ENCODE results near the gene GPX3.

DNA sequence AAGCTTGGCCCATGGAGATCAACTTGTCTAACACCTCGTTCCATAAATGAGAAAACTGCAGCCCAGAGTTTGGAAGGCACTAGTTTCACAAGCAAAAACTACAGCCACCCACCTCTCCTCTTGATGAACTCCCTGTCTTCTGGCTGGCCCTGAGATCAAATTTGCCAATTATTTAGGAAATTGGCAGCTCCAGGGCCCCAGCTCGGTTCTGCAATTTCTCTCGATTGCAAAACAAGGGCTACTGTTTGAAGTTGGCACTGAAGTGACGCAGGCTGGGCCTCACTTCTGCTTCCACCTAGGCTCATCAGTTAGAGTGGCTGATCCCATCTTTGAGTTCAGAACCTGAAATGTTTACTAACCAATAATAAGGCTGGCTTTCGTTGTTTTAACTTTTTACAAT, 3.7 kb upstream of the GPX3 start:
- TF ChIP-seq, protein P1, sequence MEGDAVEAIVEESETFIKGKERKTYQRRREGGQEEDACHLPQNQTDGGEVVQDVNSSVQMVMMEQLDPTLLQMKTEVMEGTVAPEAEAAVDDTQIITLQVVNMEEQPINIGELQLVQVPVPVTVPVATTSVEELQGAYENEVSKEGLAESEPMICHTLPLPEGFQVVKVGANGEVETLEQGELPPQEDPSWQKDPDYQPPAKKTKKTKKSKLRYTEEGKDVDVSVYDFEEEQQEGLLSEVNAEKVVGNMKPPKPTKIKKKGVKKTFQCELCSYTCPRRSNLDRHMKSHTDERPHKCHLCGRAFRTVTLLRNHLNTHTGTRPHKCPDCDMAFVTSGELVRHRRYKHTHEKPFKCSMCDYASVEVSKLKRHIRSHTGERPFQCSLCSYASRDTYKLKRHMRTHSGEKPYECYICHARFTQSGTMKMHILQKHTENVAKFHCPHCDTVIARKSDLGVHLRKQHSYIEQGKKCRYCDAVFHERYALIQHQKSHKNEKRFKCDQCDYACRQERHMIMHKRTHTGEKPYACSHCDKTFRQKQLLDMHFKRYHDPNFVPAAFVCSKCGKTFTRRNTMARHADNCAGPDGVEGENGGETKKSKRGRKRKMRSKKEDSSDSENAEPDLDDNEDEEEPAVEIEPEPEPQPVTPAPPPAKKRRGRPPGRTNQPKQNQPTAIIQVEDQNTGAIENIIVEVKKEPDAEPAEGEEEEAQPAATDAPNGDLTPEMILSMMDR (IDR thresholded peaks at IDR 0.05), result no peak
- no peak for TF ChIP-seq POLR2A (IDR thresholded peaks at IDR 0.05)
- TF ChIP-seq POLR2AphosphoS5 (IDR thresholded peaks at IDR 0.05), result no peak
- no peak for TF ChIP-seq EP300 (IDR thresholded peaks at IDR 0.05)

Measured in stomach (tissue), 4 donors.